GM18873 (cell line): ENCODE measurements around the gene AMPD2.
"Not testable (repeated sequence)": the region's sequence is repeated elsewhere in the genome, so short reads cannot be mapped to it uniquely, and the experiment has no call there.

Experiments used
- ATAC-seq: cut with Tn5 transposase; IDR thresholded peaks from one replicate; pipeline ENCODE4 v1.9.1; 2021; ENCODE audit warnings: mild to moderate bottlenecking, moderate library complexity, moderate number of reproducible peaks; ENCODE audit not compliant: unreplicated experiment, low FRiP score

AMPD2 gene

DNA sequence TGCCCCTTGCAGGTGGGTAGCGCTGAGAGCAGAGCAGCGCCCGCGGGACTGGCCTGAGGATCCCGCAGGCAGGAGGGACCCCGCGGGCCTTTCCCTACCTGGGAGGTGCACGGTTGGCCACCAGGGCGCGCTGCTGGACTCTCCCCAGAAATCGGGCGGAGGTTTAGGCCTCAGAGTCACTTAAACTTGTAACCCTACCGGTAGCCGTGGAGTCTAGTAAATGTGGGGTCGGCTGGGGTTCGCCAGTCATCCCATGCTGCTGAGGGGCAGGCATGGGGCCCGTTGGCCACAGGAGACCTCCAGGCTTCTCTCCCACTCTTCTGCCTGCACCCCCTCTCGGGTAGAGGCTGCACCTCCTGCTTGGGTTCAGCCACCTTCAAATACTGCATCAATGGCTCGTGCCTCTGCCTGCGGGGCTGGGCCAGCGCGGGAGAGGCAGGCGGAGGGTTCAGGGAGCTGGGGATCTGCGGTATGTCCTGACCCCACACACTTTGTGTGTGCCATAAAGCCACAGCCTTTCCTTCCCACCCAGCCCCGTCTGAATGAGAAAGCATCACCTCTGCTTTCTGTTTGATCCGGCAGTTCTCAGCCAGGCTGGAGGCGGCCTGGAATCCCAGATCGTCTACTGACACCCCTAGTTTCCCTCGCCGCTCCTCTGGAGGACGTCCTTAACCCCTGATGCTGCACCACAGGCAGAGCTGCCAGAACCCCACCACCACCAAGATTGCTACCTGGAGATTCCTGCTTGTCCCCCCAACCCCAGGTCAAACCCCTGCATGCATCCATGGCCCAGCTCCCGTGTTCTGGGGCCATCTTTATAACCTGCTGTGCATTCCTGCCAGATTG, 24.0 kb downstream of the AMPD2 start:
- peak; percentile 68 for ATAC-seq

DNA sequence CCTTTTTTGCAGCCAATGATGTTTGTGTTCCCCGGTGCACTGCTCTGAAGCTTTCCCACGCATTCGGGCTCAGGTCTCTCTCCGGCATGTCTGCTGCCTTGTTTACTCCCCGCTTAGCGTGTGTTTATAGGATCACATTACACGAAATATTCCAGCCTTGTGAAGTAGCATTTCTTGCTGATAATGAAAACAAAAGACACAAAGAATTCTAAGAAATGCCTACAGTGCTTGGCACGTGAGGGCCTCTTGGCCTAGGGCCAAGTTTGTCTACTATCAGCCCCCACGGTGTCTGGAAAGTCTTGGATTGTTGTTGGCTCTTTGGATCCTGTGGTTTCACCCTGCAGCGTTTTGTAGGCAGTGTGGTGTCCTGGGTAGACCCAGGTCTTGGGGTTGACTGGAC, 25.0 kb downstream of the AMPD2 start:
- no peak for ATAC-seq

DNA sequence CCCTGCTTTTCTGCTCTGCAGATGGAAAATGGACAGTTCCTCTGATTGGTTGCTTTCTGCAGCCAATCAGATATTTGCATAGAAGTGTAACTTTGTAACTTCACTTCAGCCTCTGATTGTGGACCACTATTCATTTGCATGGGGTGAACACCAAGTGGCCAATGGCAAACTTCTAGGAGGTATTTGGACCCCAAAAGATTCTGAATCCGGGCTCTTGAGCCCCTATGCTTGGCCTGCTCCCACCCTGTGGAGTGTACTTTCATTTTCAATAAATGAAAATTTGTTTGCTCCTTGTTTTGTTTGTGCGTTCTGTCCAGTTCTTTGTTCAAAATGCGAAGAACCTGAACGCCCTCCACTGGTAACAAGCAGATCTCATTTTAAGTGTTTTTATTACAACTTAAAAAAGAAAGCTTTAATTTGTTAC, 29.9 kb downstream of the AMPD2 start:
- no peak for ATAC-seq

DNA sequence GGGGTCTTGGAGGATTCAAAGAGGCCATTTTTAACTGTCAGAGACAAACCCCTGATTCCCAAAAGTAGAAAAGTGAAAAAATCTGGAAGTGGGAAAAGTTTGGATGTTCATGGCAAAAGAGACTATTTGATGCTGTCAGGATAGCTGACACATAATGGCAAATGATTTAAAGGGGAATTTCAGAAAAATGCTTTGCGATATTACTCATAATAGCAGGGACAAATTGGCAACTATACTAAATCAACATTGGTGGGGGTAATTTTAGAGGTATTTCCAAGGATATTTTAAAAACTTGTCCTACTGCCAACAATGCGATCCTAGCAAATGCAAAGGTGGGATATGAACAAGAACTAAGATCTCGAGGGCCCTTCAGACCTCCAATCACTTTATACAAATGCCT, 31.0 kb downstream of the AMPD2 start:
- no peak for ATAC-seq

DNA sequence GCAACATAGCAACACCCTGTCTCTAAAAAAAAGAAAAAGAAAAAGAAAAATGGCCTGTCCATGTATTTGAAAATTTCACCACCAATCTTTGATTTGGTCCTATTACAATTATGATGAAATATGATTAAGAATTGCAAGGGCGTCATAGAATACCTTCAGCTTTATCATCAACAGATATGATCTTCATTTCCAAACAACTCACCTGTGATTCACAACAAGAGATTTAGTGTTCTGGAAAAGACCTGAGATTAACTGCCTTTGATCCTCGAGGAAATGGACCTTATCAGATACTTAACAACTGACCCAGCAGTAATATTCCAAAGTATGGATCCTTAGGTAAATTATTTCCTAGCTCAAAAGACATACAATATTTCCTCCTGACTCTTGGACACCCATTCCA, 32.8 kb downstream of the AMPD2 start:
- no peak for ATAC-seq

DNA sequence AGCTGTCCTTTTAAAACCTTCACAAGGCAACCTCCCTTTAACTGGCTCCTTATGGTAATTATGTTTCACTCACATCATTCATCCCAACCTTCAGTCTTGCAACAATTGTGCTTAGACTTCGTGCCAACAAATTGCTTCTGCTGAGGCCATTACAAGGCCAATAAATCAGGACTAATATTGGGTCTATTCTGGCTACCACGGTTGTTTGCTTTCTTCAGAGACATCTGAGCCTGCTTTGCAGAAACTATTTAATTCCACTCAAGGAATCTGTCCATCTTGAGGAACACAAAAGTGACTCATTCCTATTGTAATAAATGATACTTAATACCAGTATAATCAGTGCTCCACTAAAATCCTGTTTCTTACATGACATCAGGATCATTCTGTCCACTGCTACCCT, 33.7 kb downstream of the AMPD2 start:
- ATAC-seq: no peak

DNA sequence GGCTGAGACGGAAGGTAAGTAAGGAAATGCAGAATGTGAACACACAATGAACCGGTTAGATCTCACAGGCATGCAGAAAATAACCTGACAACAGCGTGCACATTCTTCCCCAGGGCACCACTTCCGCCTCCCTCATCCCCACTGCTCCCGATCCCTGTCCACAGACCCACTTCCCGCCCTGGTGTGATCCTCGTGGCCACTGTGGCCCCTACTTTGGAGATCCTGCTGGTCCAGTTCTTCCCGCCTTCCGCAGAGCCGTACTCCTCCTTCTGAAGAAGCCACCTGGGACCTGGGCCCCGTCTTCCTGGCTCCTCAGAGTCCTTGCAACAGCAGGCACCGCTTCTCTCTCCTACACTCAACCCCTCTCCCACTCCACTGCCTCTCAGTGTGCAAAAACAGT, 34.9 kb downstream of the AMPD2 start:
- ATAC-seq: no peak

DNA sequence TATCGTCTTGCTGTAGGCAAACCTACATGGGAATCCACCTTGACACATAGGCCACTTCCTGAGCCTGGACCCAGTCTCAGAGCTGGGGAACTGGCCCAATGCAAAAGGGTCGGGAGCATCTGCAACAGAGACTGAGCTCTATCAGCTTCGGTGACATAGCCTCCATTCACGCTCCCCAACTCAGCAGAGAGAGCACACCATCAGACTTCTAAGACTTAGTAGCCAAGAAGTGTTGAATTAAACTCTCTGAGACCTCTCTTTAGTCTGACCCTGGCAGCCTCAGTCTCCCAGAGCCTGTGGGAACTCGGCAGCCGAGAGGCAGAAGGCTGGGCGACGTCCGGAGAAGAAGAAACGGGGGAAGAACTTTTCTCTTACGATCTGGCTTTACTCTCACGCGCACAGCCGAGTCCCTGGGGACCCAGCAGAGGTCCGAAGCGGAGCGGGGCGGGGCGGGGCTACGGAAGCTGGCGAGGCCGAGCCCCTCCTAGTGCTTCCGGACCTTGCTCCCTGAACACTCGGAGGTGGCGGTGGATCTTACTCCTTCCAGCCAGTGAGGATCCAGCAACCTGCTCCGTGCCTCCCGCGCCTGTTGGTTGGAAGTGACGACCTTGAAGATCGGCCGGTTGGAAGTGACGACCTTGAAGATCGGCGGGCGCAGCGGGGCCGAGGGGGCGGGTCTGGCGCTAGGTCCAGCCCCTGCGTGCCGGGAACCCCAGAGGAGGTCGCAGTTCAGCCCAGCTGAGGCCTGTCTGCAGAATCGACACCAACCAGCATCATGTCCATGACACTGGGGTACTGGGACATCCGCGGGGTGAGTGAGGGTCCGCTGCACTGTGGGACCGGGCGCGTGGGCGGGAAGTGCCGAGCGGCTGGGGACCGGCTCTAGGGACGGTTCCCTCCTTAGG, 36.2 kb downstream of the AMPD2 start, which contains the start of gene GSTM4:
Gene GSTM4 (plus strand): TSS at position 485 of the 905 bp plus-strand sequence. CDS start 291 bp downstream, at position 776.
- peak; percentile 66 for ATAC-seq

DNA sequence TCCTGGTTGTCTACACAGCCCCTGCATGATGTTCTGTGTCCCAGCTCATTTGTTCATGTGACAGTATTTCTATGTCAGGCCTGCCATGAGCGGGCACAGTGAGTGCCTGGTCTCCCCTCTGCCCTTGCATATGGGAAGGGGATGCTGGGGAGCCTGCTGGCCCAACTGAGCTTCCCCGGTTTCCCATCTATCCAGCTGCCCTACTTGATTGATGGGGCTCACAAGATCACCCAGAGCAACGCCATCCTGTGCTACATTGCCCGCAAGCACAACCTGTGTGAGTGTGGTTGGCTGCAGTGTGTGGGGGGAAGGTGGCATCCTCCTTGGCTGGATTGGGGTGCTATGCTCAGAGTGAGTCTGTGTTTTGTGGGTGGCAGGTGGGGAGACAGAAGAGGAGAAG, 37.8 kb downstream of the AMPD2 start:
- no peak for ATAC-seq

DNA sequence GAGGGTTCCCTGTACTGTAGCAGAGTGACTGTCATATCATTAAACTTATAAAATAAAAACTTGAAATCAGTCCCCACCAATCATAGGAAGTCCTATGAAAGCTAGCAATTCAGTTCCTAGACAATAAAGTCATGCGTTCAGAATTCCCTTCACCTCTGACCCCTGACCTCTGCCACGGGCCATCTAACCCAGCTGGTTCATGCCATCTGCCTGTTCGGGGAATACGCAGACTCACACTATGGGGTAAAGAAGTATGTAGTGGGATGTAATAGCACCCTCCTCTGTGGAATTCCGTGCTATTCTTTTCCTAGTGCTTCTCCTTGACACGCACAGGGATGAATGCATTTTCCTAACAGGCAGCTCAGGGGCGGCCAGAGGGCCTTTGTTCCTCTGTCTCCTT, 38.3 kb downstream of the AMPD2 start:
- ATAC-seq: no peak

DNA sequence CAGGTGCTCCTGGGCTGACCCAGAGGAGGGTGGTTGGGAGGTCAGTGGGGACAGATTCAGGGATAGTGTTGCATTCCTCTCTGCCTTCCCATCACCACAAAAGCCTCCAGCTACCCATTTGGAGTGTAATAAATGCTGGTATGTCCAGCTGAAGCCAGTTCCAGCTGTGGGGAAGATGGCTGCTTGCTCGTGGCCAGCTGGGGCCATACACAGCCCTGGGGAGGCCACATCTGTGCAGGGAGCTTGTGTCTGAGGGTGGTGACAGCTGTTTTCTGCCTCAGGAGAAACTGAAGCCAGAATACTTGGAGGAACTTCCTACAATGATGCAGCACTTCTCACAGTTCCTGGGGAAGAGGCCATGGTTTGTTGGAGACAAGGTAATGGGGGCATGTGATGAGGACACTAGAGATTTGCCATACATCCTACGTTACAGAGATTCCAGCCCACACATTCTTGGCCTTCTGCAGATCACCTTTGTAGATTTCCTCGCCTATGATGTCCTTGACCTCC, 39.0 kb downstream of the AMPD2 start:
- no peak for ATAC-seq

DNA sequence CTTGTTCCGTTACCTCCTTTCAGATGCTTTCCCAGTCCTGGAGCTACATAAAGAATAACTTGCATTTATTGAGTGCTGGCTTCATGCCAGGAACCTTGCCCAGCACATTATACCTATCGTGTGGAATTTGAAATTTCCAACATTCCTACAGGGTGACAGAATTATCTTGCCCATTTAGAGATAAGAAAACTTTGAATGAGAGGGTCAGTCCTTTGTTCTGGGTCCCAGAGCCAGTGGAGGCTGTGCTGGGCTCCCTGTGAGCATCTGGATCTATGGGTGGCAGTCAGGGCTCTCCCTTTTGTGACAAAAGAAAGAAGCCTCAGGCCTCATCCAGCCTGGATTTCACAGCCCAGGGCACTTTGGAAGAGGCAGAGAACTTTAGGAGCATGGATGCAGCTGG, 39.5 kb downstream of the AMPD2 start:
- no peak for ATAC-seq

DNA sequence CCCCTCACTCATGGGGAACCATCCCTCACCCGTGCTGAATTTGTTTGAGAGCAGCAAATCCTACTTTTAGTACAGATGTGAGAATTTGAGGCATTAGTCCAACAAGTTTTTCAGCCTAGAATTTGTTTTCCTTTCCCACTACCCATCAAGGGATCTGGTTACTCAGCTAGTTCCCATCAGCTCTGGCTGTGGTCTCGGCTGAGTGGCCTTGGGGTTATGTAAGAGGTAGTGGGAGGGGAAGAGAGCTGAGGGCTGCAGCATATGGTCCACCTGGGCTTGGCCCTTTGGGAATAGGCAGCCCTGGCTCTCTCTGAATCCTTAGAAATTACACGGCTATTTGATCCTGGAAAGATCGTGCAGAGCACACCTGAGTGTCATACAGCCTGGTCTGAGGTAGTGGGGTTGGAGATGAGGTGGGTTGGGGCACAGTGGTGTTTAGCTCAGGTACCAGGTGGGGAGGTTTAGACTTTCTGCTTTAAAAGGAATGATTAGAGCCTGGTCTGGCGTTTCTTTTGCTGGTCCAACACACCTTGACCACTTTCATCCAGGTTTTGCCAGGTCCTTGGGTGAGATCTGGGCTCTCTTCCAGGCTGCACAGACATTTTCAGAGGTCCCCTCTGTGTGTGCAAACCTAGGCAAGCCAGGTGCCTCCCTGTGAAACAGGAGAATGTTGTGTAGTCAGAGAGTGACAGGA, 40.5 kb downstream of the AMPD2 start:
- ATAC-seq: no peak

DNA sequence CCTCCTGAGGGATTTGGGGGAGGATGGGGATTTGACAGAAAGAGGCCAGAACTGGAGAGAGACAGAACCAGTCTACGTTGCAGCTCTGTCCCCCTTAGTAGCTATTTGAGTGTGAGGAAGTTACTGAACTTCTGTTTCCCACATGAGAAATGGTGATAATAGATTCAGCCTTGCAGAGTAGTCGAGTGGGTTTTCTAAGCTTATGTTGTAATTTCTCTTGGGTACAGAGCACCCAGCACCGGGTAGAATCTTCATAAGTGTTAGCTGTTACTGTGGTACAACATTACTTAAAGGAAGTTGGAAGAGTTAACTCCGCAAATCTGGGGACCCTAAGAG, 41.0 kb downstream of the AMPD2 start:
- not testable (repeated sequence) for ATAC-seq

DNA sequence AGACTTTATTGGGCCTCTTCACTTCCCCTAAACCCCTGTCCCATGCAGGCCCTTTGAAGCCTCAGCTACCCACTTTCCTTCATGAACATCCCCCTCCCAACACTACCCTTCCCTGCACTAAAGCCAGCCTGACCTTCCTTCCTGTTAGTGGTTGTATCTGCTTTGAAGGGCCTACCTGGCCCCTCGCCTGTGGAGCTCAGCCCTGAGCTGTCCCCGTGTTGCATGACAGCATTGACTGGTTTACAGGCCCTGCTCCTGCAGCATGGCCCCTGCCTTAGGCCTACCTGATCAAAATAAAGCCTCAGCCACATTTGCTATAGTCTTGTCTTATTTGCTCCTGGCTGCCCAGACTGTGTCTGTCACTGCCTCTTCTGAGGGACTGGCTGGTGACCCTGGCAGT, 41.8 kb downstream of the AMPD2 start:
- ATAC-seq: no peak

DNA sequence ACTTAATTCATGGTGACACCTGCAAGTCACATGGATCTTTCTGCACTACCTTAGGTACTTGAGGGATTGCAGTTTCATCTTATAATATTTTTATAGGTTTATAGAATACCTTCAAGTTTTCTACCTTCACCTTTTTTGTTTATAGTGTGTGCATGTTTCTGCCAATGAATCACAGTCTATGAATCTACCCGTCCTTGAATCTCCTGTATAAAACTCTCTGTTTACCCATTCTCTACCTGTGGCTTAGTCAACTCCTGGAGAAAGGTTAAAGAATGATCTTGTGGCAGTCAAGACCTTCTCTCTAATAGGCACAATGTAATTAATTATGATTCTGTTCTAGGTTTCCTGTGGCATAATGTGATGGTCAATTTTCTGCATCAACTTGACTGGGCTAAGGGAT, 45.0 kb downstream of the AMPD2 start:
- no peak for ATAC-seq

DNA sequence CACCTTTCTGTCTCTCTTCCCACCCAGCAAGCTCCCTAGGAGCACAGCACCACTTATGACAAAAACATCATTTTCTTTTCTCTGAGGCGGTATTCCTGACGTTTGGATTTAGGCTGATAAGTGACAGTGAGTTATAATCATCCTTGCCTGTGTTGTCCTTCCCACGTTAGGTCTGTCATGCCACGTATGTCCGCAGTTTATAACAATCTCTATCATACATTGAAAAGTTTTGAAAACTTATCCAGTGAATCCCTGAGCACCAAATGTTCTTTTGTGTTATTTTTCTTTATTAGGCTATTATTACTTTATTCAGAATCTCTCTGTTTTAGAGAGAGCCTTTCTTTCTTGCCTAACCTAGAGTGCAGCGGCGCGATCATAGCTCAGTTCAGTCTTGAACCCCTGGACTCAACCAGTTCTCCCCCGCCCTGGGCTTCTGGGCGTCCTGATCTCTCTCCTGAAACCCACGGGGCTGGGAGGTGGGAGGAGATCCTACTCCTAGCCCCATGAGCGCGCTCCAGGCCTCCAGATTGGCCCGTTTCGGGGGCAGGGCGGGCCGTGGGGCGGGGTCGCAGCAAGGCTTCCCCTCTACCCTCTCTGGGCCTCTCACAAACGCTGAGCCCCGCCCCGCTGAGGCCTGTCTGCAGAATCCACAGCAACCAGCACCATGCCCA, 48.0 kb downstream of the AMPD2 start, which contains the start of gene GSTM2:
Gene GSTM2 (plus strand): TSS at position 606 of the 671 bp plus-strand sequence. CDS start 59 bp downstream, at position 665.
- no peak for ATAC-seq

DNA sequence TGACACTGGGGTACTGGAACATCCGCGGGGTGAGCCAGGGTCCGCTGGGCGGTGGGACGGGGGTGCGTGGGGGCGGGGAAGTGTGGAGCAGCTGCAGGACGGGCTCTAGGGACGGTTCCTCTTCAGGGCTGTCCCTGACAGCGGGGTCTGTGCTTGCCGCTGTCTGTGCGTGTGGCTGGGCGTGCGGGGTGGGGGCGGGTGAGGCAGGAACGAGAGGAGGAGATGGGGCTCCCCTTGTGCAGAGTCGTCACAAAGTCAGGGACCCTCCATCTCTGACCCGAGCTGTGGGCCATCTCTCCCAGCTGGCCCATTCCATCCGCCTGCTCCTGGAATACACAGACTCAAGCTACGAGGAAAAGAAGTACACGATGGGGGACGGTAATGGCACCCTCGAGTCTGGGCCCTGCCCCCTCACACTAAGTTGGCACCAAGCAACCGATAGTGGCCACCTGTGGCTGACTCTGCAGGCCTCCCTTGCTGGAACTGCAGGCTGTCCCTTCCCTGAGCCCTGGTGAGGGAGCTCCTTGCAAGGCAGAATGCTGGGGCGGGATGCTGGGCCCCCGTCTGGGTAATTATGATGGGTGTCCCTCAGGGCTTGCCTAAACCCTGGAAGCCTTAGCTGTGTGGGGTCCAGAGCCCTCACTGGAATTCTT, 48.6 kb downstream of the AMPD2 start:
- no peak for ATAC-seq

DNA sequence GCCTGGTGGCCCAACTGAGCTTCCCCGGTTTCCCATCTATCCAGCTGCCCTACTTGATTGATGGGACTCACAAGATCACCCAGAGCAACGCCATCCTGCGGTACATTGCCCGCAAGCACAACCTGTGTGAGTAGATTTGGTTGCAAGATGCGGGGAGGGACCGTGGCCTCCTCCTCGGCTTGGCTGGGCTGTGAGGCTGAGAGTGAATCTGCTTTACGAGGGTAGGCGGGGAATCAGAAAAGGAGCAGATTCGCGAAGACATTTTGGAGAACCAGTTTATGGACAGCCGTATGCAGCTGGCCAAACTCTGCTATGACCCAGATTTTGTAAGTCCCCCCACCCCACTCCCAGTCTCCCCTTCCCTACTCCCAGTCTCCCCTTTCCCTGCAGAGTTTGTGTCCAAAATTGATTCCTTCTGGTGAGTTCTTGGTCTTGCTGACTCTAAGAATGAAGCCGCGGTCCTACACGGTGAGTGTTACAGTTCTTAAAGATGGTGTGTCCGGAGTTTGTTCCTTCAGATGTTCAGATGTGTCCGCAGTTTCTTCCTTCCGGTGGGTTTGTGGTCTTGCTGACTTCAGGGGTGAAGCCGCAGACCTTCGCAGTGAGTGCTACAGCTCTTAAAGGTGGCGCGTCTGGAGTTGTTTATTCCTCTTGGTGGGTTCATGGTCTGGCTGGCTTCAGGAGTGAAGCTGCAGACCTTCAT, 49.8 kb downstream of the AMPD2 start:
- no peak for ATAC-seq
